Upper lobe of left lung (tissue), 4 donors: ENCODE data around the gene CDIPT.

ENCODE experiments used
- EP300 ChIP-seq, 4 donors: sonication (generic); formaldehyde crosslinking; IDR thresholded peaks; one replicate each; pipeline ENCODE4 v1.5.1; 2017; ENCODE audit warnings: antibody characterized with exemption in 4 of 4, control low read depth in 2 of 4
- POLR2A ChIP-seq, 4 donors: fragments of 450-650 bp; IDR thresholded peaks; one replicate each; pipeline ENCODE4 v1.5.1; 2016 to 2017; ENCODE audit warnings: antibody characterized with exemption in 4 of 4, mild to moderate bottlenecking in 2 of 4
- POLR2AphosphoS5 ChIP-seq, 2 donors: sonication (generic); formaldehyde crosslinking; IDR thresholded peaks; one replicate each; pipeline ENCODE4 v1.5.1; 2017; ENCODE audit warnings: antibody characterized with exemption in 2 of 2
- TF ChIP-seq, protein P1 (sequence below), 6 experiments: fragments of 450-650 bp in 4 of 6; fragments of 200-600 bp in 2 of 6; sonication (generic) in 2 of 6; IDR thresholded peaks; one replicate each; pipeline ENCODE4 v1.5.1; 2016 to 2019; ENCODE audit warnings: antibody characterized with exemption in 6 of 6

DNA sequence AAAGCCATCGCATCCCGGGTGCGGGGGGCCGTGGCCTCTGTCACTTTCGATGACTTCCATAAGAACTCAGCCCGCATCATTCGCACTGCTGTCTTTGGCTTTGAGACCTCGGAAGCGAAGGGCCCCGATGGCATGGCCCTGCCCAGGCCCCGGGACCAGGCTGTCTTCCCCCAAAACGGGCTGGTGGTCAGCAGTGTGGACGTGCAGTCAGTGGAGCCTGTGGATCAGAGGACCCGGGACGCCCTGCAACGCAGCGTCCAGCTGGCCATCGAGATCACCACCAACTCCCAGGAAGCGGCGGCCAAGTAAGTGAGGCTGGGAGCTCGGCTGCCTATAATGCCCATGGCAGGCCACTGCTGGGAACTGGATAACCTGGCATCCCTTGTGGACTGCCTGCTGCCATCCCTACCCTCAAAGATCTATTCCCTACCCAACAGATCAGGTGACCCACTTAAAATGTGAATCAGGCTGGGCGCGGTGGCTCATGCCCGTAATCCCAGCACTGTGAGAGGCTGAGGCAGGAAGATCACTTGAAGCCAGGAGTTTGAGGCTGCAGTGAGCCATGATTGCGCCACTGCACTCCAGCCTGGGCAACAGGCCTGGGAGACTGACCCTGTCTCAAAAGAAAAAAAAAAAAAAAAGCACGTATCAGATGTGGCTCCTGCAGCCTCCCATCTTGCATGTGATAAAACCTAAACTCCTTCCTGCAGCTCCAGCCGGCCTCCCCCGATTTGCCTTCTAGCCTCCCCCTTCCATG, 18.3 kb downstream of the CDIPT start:
- TF ChIP-seq POLR2A (IDR thresholded peaks at IDR 0.05) (no peak), POLR2AphosphoS5 (IDR thresholded peaks at IDR 0.05) (peak in 1 of 2 donors; percentile 16), EP300 (IDR thresholded peaks at IDR 0.05) (peak in 2 of 4 donors; percentile 46 to 65)
- TF ChIP-seq, protein P1, sequence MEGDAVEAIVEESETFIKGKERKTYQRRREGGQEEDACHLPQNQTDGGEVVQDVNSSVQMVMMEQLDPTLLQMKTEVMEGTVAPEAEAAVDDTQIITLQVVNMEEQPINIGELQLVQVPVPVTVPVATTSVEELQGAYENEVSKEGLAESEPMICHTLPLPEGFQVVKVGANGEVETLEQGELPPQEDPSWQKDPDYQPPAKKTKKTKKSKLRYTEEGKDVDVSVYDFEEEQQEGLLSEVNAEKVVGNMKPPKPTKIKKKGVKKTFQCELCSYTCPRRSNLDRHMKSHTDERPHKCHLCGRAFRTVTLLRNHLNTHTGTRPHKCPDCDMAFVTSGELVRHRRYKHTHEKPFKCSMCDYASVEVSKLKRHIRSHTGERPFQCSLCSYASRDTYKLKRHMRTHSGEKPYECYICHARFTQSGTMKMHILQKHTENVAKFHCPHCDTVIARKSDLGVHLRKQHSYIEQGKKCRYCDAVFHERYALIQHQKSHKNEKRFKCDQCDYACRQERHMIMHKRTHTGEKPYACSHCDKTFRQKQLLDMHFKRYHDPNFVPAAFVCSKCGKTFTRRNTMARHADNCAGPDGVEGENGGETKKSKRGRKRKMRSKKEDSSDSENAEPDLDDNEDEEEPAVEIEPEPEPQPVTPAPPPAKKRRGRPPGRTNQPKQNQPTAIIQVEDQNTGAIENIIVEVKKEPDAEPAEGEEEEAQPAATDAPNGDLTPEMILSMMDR (IDR thresholded peaks at IDR 0.05) = no peak
